Stimulated activated CD4-positive, alpha-beta T cell treated with anti-CD3 and anti-CD28 coated beads, Interleukin-15, amount 100 ng/mL, for 1 hour (primary cell): ENCODE results near the gene LMOD1.

ENCODE experiments used
- DNase-seq, 2 donors: peaks; one replicate each; pipeline ENCODE4 v3.0.0-alpha.2; 2020; ENCODE audit warnings: low read depth in 1 of 2, low spot score in 1 of 2

Gene LMOD1

GRCh38 chr1:201894343-201895119 is 51.8 kb downstream of the LMOD1 start:
- DNase-seq: no peak

DNA sequence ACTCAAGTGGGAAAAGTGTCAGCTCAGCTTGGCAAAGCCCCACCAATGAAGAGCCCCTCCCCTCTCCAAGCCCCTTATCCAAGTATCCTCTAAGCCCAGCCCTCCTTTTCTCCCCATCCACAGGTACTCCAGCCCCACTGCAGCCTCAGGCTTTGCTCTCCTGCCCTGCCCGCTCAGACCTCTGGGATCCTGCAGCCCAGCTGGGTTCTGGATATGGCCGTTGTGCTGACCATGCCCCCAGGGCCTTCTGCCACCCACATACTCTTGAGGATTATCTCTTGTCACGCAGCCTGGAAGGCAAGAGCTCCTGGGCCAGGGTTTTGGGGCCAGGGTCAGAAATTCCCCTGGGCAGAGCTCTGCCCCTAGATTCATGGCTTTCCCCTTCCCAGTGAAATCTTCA is 52.9 kb downstream of the LMOD1 start:
- no peak for DNase-seq

DNA sequence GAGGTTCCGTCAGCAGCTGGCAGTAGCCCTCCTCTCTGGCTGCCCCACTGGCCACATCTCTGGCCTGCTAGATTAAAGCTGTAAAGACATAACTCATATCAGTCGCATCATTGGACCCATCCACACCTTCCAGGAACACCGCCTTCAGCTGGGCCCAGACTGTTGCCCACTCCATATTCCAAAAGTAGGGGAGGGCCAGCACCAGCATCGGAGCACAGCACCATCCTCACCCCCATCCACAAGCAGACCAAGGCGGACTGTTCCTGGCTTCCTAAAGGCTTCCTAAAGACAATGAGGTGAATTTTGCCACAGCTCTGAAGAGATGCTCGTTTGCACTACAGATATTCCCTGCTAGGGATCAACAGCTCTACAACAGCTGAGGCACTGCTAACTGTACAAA is 54.1 kb downstream of the LMOD1 start:
- DNase-seq: no peak

GRCh38 chr1:201891451-201892045 is 54.8 kb downstream of the LMOD1 start:
- no peak for DNase-seq

DNA sequence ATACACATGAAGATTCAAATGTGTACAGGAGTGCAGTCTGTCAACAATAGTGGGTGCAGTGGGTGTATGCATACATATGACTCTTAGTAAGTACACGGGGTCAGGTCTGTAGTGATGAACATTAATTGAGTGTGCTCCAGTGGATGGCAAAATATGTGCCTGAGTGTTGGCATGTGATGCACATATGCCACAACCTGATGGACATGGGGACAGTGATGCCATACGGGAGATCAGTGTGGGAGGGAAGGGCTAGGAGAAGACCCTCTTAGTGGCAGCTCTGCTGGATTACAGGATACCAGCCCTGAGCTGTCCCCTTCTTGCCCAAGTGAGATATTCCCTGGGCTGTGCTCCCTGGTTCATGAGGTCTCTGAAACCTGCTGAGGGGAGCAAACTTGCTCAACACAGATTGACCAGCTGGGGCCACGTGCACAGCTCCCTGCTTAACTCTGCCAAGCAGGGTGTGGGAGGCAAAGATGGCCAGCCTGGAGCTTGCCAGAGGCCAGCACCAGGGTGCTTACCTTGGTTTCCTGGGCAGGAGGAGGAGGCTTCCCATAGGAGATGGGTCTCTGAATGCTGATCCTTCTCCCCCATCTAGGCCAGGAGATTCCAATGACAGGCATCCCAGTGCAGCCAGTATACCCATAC is 55.4 kb downstream of the LMOD1 start:
- no peak for DNase-seq

DNA sequence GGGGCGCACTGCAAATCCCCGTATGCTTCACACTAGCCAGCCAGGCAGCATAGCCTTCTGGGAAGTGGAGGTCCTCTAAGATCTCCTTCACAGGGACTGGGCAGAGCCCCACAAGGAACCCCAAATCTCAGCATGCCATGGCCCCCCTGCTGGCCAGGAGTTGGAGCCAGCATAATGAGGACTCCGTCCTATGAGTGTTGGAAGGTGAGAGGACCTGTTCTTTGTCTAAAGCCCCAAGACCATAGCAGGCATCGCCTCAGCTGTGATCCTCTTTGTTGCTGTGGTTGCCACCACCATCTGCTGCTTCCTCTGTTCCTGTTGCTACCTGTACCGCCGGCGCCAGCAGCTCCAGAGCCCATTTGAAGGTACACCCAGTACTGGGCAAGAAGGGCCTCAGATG is 56.1 kb downstream of the LMOD1 start:
- no peak for DNase-seq

DNA sequence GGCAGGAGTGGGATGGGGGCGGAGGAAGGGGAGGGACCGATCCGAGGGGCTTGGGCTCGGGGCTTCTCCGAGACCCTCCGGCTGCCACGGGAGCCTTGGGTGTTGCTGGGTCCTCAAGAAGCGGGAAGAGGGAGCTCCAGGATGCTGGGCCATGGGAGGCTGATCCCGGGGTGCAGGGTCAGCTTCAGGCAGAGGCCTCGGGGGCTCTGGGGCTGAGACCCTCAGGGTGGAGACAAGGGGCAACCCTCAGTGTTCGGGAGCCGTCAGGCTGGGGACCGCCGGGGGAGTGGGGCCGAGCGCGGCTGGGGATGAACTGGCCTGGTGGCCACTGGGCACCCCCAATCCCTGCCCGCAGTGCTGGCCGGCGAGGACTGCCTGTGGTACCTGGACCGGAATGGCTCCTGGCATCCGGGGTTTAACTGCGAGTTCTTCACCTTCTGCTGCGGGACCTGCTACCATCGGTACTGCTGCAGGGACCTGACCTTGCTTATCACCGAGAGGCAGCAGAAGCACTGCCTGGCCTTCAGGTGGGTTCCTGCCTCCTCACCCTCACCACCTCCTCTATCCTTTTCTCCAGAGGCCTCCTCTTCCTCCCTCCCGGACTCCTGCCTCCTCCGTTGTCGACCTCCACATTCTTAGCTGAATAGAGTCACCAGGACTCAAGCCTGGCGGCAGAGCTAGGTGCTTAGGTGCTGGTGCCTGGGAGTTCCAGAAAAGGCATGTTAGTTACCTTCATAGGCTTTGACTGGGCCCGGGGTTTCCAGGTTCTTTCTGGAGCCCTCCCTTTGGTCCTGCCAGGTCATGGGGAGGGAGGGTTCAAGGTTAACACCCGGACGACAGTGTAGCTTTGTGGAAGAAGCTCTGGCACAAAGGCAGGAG is 57.0 kb downstream of the LMOD1 start:
- DNase-seq: no peak

DNA sequence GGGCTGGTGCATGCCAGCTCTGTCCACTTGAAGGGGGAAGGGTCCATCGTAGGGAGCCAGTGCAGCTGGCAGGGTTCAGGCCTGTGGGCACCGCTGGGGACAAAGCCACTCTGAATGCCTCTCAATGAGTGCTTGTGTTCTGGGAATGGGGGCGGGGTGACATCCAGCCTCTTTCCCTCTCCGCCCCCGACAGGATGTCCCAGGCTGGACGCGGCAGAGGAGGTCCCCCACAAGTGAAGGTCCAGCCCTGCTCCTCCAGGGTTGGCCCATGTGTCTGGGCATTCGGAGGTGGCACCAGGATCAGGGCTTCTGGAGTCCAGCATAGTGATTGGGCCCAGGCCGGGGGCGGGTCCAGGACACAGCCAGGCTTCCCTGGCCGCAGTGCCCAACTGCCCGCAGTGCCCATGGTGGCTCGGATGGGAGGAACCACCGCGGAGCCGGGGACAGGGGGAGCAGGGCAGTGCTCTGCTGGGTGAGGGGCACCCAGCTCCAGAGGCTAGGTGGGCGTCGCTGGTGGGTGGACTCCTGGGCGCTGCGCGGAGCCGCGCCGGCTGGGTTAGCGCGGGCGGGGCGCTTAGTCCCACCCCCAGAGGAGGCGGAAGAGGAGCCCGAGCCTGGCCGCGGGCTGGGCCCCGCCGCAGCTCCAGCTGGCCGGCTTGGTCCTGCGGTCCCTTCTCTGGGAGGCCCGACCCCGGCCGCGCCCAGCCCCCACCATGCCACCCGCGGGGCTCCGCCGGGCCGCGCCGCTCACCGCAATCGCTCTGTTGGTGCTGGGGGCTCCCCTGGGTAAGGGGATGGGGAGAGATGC is 57.9 kb downstream of the LMOD1 start, which contains the start of gene SHISA4:
TSS of gene SHISA4 (plus strand) at position 617 of the 808 bp plus-strand sequence. CDS start at position 714, 97 bp downstream.
- DNase-seq: no peak

- DNase-seq: no peak
Observed at GRCh38 chr1:201887116-201887866, 59.1 kb downstream of the LMOD1 start.

DNA sequence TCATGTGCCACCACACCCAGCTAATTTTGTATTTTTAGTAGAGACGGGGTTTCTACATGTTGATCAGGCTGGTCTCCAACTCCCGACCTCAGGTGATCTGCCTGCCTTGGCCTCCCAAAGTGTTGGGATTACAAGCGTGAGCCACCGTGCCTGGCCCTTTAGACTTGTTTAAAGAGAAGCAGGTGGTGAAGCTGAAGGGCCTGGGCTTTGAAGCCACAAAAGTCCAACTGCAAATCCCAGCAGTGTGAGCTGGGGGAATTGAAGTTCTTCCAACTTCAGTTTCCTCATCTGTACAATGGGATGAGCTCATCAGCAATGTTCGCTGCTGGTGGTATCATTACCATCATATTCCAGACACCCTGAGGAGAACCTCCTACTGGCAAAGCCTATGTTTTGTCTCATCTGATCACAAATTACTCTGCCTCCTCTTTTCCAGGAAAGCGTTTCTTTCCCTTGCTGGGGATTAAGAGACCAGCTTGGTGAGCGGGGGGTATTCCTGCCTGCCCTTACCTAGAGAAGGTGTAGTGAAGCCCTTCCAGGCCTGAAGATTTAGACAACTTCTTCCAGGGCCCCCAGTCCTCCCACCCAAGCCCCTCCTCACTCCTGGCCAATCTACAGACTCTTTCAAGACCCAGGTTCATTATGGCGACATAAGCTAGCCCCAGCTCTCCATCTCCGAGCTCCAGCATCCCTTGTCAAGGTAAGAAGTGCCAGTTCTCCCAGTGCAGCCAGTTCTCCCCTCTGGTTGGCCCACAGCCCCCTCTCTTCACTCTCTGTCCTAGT is 60.1 kb downstream of the LMOD1 start:
- DNase-seq: no peak

- DNase-seq: no peak
Observed at GRCh38 chr1:201885531-201886075, 60.7 kb downstream of the LMOD1 start.

- no peak for DNase-seq
Observed at GRCh38 chr1:201884425-201884824, 61.9 kb downstream of the LMOD1 start.

DNA sequence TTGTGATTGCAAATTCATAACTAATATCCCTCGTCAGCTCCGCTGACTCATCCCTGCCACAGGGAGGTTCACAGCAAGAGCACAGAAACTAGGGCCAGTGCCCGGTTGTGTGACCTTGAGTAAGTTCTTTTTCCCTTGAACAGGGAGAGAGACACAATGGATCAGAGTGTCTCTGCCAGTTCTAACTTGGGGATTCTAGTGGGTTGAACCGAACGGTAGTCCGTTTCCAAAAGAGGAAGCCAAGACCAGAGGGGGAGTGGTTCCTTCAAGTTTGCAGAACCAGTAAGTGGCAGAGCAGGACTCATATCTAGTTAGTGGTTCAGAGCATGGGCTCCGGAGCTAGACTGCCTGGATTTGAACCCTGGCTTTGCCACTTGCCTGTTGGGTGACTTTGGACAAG is 62.6 kb downstream of the LMOD1 start:
- DNase-seq: no peak

DNA sequence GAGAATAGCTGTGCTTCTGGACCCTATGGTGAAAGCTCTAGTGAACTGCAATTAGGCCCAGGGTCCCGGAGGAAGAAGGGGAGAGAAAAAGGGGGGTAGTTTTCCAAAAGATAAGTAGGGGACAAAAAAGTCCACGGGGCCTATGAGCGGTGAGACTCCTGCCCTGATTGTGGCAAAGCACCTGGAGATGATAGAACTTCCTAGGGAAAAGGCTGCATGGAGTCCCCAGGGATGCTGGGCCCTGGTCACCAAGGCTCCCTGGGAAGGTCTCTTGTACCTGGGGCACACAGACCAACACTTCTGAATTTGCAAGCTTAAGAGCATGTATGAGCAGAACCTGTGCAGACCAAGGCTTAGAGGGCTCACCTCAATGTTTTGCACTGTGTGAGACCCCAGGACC is 63.1 kb downstream of the LMOD1 start:
- no peak for DNase-seq

DNA sequence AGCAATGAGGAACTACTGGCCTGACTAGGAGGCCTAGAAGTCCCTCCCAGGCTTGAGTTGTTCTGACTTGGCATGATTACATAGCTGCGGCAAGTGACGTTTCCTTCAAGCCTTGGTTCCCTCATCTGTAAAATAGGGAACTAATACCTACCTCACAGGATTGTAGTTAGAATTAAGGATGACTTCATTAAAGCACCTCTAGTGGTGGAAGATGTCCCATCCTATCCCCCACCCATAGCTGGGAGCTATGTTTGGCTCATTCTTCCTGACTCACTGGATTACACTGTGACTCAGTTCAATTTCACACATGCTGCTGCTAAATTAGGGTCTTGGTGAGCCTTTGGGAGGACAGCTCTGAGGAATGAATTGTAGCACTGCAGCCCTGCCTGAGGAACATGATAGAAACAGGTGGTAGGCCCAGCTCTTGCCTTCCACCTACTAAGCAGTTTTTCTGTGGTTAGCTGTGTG is 63.6 kb downstream of the LMOD1 start:
- no peak for DNase-seq

DNA sequence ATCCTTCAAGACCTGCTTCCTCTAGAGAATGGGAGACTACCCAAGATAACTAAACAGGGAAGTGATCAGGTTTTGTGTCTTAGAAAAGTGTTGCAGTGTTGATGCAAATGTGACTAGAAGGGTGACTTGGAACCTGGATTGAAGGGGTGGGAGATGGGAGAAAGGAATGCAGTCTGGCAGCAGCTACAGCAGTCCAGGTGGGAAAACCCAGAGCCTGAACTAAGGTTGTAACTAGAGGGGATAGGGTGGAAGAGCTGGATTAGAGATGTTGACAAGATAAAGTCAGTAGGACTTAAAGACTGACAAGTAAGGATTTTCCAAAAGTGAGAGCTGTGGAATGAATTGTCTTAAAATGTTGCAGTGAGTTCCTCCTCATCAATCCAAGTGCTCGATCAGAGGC is 64.7 kb downstream of the LMOD1 start:
- DNase-seq: no peak

- no peak for DNase-seq
Observed at GRCh38 chr1:201880928-201881571, 65.3 kb downstream of the LMOD1 start.

DNA sequence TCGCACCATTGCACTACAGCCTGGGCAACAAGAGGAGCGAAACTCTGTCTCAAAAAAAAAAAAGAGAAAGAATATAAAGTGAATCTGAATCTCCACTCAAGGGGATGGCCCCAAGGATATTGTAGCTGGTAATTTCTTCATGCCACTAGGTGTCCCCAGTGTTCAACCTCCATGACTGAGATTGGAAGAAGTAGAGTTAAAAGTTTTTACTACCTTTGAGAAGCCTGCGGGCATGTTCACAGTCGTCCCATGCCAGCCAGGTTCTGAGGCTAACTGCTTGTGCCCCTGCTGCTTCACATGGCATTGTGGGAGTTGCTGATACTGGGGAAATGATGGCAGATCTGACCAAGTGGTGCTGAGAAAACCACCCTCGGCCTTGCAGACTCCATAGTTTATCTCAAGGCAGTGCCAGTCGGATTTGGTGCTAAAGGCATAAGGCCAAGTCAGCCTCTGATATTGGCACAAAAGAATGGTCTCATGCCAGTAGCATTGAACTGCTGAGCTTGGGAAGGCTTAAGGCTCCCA is 68.4 kb downstream of the LMOD1 start:
- no peak for DNase-seq
